GM19455 (cell line): Measurements from ENCODE around the gene CAMTA1.
"Not testable (repeated sequence)": the region's sequence is repeated elsewhere in the genome, so short reads cannot be mapped to it uniquely, and the experiment has no call there.

ENCODE experiments used
- ATAC-seq: cut with Tn5 transposase; IDR thresholded peaks from one replicate; pipeline ENCODE4 v1.9.1; 2021; ENCODE audit not compliant: unreplicated experiment

Gene CAMTA1

GRCh38 chr1:7319196-7319595 is 533.9 kb downstream of the CAMTA1 start:
- ATAC-seq: no peak

- no peak for ATAC-seq
Measured at GRCh38 chr1:7320661-7321060, 535.4 kb downstream of the CAMTA1 start.

GRCh38 chr1:7322283-7322785 is 537.1 kb downstream of the CAMTA1 start:
- no peak for ATAC-seq

GRCh38 chr1:7322912-7323311 is 537.7 kb downstream of the CAMTA1 start:
- no peak for ATAC-seq

- ATAC-seq: no peak
Measured at GRCh38 chr1:7325254-7325653, 540.0 kb downstream of the CAMTA1 start.

- no peak for ATAC-seq
Measured at GRCh38 chr1:7326366-7326765, 541.1 kb downstream of the CAMTA1 start.

- ATAC-seq: no peak
Measured at GRCh38 chr1:7327849-7328248, 542.6 kb downstream of the CAMTA1 start.

GRCh38 chr1:7329868-7330615 is 544.8 kb downstream of the CAMTA1 start:
- ATAC-seq: no peak

GRCh38 chr1:7330726-7331125 is 545.5 kb downstream of the CAMTA1 start:
- not testable (repeated sequence) for ATAC-seq

- no peak for ATAC-seq
Measured at GRCh38 chr1:7331926-7332535, 546.8 kb downstream of the CAMTA1 start.

- ATAC-seq: no peak
Measured at GRCh38 chr1:7333094-7333493, 547.8 kb downstream of the CAMTA1 start.

GRCh38 chr1:7333620-7334019 is 548.4 kb downstream of the CAMTA1 start:
- no peak for ATAC-seq

- ATAC-seq: no peak
Measured at GRCh38 chr1:7334475-7335035, 549.3 kb downstream of the CAMTA1 start.

- no peak for ATAC-seq
Measured at GRCh38 chr1:7335224-7335879, 550.1 kb downstream of the CAMTA1 start.

- no peak for ATAC-seq
Measured at GRCh38 chr1:7338439-7338838, 553.2 kb downstream of the CAMTA1 start.

GRCh38 chr1:7339014-7339413 is 553.8 kb downstream of the CAMTA1 start:
- no peak for ATAC-seq

GRCh38 chr1:7339953-7340352 is 554.7 kb downstream of the CAMTA1 start:
- no peak for ATAC-seq

GRCh38 chr1:7341145-7341905 is 556.1 kb downstream of the CAMTA1 start:
- no peak for ATAC-seq

- no peak for ATAC-seq
Measured at GRCh38 chr1:7343882-7344281, 558.6 kb downstream of the CAMTA1 start.

GRCh38 chr1:7344299-7344698 is 559.0 kb downstream of the CAMTA1 start:
- no peak for ATAC-seq

GRCh38 chr1:7345516-7345915 is 560.3 kb downstream of the CAMTA1 start:
- ATAC-seq: no peak
